Lower leg skin (tissue), 4 donors: ENCODE results near the gene CHTF18. TPM values are rescaled to one million over a fixed set of nuclear protein-coding genes. Genes with fewer than 3 reads are reported as not detected.

Experiments
- DNase-seq, 2 donors: peaks; one replicate each; pipeline ENCODE4 v3.0.0-alpha.2; 2019; ENCODE audit warnings: low spot score in 2 of 2
- H3K4me3 ChIP-seq: fragments of 200-600 bp; sonication (generic); 2 replicates; pipeline ENCODE4 v1.5.1; 2017; ENCODE audit warnings: mild to moderate bottlenecking, low read depth; ENCODE audit not compliant: poor library complexity, severe bottlenecking
- POLR2A ChIP-seq, 2 donors: fragments of 450-650 bp; IDR thresholded peaks; one replicate each; pipeline ENCODE4 v1.6.1; 2016 to 2017; ENCODE audit warnings: antibody characterized with exemption in 2 of 2, mild to moderate bottlenecking in 1 of 2, moderate library complexity in 1 of 2
- WGBS, 2 donors: methylation state at CpG; one replicate each; pipeline ENCODE4 v1.1.5; 2018; 5-methylcytosine and 5-hydroxymethylcytosine counted together
- intact Hi-C: fragments of 100-400 bp; cut with DNase I; formaldehyde crosslinking; loops from one replicate; pipeline ENCODE4 v1.15.0; 2023; ENCODE audit warnings: low total_unique reads
- total RNA-seq, 4 donors: library from RNA; depleted of rRNA; stranded (reverse); fragments of >200 nt; gene quantifications; one replicate each; pipeline ENCODE4 v1.1.0, GENCODE V29; 2016
- TF ChIP-seq, protein P1 (sequence below), 3 donors: fragments of 450-650 bp; IDR thresholded peaks; one replicate each; pipeline ENCODE4 v1.5.1; 2016; ENCODE audit warnings: antibody characterized with exemption in 3 of 3, mild to moderate bottlenecking in 3 of 3, moderate library complexity in 2 of 3

Gene CHTF18
- total RNA-seq, 4 donors from 2014 or later = 4.6 to 23.4 (median 12.2) TPM

DNA sequence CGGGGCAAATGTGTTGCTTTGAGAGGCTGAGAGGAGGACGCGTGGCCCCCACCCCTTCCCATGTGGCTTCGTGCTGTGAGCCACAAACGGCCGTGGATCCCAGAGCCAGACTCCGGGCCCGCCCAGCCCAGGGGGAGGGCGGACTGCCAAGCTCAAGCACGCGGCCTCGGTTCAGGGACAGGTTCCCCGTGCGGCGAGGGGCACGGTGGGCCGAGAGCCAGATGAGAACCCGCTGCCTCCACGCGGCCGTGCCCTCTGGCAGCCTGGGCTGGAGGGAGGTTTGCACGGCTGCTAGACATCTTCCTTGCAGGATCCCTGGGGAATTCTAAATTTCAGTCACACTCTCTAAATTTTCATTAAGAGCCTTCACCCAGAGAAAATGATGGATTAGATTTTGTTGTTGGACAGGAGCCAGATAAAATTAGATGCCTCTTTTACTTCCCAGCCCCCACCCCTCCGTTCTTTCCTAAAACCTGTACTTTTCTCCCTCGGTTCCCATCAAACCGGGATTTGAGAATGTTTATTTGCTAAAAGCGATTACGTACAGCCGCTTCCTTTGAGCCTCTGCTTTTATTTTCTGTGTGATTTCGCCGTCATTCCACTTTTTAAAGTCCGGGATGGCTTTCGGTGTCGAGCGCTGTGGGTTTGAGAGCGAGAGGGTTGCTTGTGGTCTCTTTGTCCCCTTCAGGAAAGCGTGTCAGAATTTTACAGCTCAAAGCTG lies 37.1 kb downstream of the CHTF18 start:
- no peak overlapping the region for H3K4me3 ChIP-seq
- 29 to 30% methylated on average over 34 to 35 of the region's 36 CpGs for WGBS, 2 donors
- no peak for TF ChIP-seq POLR2A (IDR thresholded peaks at IDR 0.05)
- TF ChIP-seq, protein P1, sequence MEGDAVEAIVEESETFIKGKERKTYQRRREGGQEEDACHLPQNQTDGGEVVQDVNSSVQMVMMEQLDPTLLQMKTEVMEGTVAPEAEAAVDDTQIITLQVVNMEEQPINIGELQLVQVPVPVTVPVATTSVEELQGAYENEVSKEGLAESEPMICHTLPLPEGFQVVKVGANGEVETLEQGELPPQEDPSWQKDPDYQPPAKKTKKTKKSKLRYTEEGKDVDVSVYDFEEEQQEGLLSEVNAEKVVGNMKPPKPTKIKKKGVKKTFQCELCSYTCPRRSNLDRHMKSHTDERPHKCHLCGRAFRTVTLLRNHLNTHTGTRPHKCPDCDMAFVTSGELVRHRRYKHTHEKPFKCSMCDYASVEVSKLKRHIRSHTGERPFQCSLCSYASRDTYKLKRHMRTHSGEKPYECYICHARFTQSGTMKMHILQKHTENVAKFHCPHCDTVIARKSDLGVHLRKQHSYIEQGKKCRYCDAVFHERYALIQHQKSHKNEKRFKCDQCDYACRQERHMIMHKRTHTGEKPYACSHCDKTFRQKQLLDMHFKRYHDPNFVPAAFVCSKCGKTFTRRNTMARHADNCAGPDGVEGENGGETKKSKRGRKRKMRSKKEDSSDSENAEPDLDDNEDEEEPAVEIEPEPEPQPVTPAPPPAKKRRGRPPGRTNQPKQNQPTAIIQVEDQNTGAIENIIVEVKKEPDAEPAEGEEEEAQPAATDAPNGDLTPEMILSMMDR (IDR thresholded peaks at IDR 0.05) = no peak
- intact Hi-C loops = no loop called here
- DNase-seq = no peak

DNA sequence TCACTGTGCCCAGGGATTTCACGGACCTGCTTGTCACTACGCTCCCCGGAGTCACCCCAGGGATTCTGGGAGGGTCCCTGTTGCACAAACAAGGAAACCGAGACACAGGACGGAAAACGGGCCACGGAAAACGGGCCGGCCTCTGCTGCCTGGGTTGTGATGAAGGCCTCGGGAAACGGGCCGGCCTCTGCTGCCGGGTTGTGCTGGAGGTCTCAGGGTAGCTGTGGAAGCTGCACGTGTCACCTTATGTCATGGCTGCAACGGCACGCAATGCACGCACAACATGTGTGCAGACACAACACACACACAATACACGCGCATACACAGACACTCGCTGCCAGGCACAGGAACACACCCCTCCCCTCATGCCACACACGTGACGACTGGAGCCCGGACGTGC lies 39.1 kb downstream of the CHTF18 start:
- H3K4me3 ChIP-seq = no peak overlapping the region
- TF ChIP-seq POLR2A (IDR thresholded peaks at IDR 0.05) = no peak
- TF ChIP-seq, protein P1 (IDR thresholded peaks at IDR 0.05) = no peak
- WGBS, 2 donors = 81 to 91% methylated on average over 24 of the region's 24 CpGs
- no peak for DNase-seq
- intact Hi-C loops = no loop called here

DNA sequence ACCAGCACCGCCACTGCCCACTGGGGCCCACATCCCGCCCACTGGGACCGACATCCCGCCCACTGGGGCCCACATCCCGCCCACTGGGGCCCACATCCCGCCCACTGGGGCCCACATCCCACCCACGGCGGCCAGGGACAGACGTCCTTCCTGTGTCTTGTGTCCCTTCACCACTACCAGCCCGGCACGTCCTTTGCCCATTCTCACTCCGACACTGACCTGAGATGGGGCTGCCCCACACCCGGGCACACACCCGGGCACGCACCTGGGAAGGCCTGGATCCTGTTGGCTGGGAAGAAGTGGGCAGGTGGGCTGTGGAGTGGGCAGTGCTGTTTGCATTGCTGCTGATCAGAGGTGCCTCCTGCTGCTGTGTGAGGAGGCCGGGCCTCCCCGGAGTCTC lies 40.5 kb downstream of the CHTF18 start:
- no peak overlapping the region for H3K4me3 ChIP-seq
- TF ChIP-seq POLR2A (IDR thresholded peaks at IDR 0.05) = no peak
- TF ChIP-seq, protein P1 (IDR thresholded peaks at IDR 0.05) = no peak
- WGBS, 2 donors = 81 to 82% methylated on average over 17 of the region's 17 CpGs
- no peak for DNase-seq
- intact Hi-C loops = no loop called here

DNA sequence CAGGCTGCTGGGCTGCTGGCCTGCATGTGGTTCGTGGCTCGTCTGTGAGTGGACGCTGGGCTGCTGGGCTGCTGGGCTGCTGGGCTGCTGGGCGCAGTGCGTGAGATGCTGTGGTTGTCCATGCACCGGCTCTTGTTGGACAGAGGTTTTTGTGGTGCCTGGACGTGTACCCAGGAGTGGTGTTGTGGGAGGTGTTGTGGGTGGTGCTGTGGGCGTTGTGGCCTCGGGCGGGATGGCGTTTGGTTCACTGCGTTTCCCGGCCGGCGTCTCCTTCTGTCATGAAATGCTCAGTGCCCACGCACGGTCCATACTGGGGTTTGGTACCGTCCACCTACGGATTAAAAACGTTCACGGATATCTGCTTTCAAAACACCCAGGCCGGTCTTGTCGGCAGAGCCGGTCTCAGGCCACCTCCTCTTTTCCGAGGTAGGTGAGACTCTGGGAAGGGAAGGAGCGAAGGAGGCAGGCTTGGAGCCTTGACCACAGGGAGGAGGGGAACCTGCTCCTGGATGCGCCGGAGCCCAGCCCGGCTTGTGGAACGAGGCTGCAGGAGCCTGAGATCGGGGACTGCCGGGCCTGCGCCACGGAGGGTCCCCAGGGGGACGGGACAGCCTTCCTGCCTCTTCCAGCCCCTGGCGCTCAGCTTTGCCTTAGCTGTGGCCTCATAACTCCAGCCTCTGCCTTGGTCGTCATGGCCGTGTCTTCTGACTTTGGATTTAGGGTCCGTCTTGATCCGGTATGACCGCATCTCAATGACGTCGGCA lies 41.9 kb downstream of the CHTF18 start:
- WGBS, 2 donors = 82 to 88% methylated on average over 42 to 43 of the region's 43 CpGs
- TF ChIP-seq POLR2A (IDR thresholded peaks at IDR 0.05) = no peak
- TF ChIP-seq, protein P1 (IDR thresholded peaks at IDR 0.05) = no peak
- intact Hi-C loops = loop anchor here (10.0 kb wide), 1 partner anchor 355 kb away; no protein-coding TSS in a partner anchor
- no peak for DNase-seq
- H3K4me3 ChIP-seq = no peak overlapping the region

DNA sequence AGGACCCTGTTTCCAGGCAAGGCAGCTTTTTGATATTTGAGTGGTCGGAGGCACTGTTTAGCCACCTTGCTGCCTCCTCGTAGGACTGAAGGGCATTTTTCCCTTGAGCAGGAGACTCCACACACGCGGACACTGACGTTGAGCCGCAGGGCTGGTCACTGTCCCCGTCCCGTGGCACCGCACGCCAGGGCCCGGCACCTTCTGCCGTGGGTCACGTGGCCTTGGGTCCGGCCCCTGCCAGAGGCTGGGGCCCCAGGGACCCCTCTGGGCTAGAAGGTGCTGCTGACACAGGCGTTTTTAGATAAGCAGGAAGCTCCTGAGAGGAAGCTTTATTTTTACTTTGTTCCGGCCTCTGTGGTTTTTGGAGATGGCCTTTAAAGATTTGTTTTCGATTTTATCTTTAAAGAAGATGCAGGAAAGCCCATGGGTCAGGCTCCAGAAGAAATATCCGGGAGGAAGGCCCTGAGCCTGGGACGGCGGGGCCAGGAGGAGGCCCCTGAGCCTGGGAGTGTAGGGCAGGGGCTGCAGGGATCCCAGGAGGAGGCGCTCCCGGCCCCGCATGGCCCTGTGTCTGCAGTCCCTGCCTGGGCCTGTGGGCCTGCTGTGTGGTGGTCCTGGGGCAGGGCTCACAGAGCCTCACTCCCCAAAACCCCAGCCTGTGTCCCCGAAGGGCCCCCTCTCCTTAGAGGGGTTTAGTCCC lies 42.6 kb downstream of the CHTF18 start:
- 77 to 83% methylated on average over 23 to 24 of the region's 24 CpGs for WGBS, 2 donors
- intact Hi-C loops = loop anchor here (10.0 kb wide), 1 partner anchor 354 kb away; no protein-coding TSS in a partner anchor
- H3K4me3 ChIP-seq = no peak overlapping the region
- DNase-seq = no peak
- TF ChIP-seq, protein P1 (IDR thresholded peaks at IDR 0.05) = no peak
- no peak for TF ChIP-seq POLR2A (IDR thresholded peaks at IDR 0.05)
